ENCODE data around the gene KIAA1755. TPM values are rescaled to one million over a fixed set of nuclear protein-coding genes. Genes with fewer than 3 reads are reported as not detected.
A peak's percentile ranks its signal among the peaks of the same experiment; 100 is the strongest.

Gene KIAA1755
- total and polyA plus RNA-seq, 7 experiments from 2014 or later, result not detected

DNA sequence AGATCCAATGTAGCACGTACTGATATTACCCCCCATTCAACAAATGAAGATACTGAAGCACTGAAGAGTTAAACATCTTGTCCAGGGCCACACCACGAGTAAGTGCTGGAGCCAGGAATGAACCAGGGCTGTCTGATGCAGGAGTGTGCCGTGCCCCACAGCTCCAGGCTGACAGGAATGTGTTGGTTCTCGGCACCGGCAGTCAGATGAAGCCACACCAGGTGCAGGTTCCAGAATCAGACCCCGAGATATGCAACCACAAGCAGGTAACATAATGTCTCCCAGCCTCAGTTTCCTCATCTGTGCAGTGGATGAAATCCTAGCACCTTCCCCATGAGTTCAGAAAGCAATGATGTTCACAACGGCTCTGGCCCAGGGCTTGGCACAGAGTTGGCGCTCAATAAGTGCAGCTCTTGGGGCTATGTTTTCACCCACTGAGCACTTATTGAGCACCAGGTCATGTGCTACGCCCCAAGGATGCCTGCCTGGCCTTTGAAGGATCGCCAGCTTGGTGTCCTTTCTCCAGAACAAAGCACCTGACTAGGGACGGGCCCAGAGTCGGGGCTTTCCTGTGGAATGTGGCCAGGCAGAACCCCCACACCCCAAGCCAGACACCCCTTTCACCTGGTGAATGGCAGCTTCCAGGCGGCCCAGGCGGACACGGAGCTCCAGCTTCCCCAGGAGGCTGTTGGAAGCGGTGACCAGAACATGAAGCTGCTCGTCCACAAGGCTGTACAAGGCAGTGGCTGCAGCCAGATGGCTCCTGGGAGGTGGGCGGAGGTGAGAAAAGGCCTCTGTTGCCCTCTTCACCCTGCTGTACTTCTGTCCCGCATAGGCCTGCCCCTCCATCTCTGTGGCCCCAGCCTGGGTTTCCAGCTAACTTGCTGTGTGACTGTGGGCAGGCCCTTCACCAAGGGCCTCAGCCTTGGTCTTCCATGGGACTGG lies 41.3 kb downstream of the KIAA1755 start:
- no peaks in the 10 kb centered on the region for H3K9me3 Mint-ChIP-seq
- CTCF ChIA-PET, result interaction anchor here (0.7 to 1.3 kb wide), 2 partner anchors 51 to 145 kb away, joined by 3 to 4 read pairs; no protein-coding TSS in a partner anchor
- Histone ChIP-seq H3K36me3 (ENCODE audit: control insufficient read depth in 2 of 3, insufficient read depth in 3 of 3, low read length in 3 of 3) (no peaks in the 10 kb centered on the region), H3K9me3 (ENCODE audit: control insufficient read depth in 2 of 3, low read length in 3 of 3) (no peaks in the 10 kb centered on the region), H3K27ac (ENCODE audit: low read depth, low read length) (no peak overlapping the region), H3K27me3 (ENCODE audit: control insufficient read depth in 2 of 2, insufficient read depth in 2 of 2, low read length in 2 of 2) (no peaks in the 10 kb centered on the region), H3K4me3 (ENCODE audit: low read length) (no peak overlapping the region), H3K4me1 (ENCODE audit: control insufficient read depth in 2 of 2, insufficient read depth in 2 of 2, low read length in 2 of 2) (no peaks in the 10 kb centered on the region)
- no peak overlapping the region for H3K4me3 Mint-ChIP-seq
- intact Hi-C loops (cut with micrococcal nuclease), result no loop called here
- H3K27me3 Mint-ChIP-seq, result peaks cover 0 to 8% (median 3%) of the 10 kb centered on the region in 5 donors
- H3K27ac Mint-ChIP-seq, result peak overlapping the region in 1 of 9 donors; percentile 51
- POLR2A ChIA-PET, result no interaction called here
- DNase-seq (no peak), ATAC-seq (no peak)
- H3K4me1 Mint-ChIP-seq, result peaks cover 0 to 7% (median 0%) of the 10 kb centered on the region in 7 donors
- H3K36me3 Mint-ChIP-seq, result no peaks in the 10 kb centered on the region

DNA sequence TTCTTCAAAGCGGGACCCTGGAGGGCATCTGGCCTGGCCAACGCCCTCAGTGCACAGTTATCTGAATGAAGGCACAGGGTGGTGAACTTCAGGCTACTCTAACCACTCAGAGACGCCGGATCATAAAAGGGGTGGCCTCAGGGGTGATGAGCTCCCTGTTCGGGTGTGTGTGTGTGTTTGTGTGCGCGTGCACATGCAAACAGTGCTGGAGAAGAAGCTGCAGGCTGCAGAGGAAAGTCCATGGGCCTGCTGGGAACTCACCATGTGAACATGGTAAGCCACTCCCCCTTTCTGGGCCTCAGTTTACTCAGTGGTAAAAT lies 42.0 kb downstream of the KIAA1755 start:
- Mint-ChIP-seq H3K4me3 (no peak overlapping the region), H3K36me3 (no peaks in the 10 kb centered on the region), H3K27me3 (peaks cover 0 to 8% (median 0%) of the 10 kb centered on the region in 5 donors), H3K9me3 (no peaks in the 10 kb centered on the region), H3K27ac (no peak overlapping the region), H3K4me1 (peaks cover 0 to 6% (median 0%) of the 10 kb centered on the region in 7 donors)
- ChIA-PET POLR2A (no interaction called here), CTCF (no interaction called here)
- no peak overlapping the region for H3K4me3 ChIP-seq (ENCODE audit: low read length)
- intact Hi-C loops (cut with micrococcal nuclease), result no loop called here
- ATAC-seq (no peak), DNase-seq (no peak)
- no peaks in the 10 kb centered on the region for H3K4me1 ChIP-seq (ENCODE audit: control insufficient read depth in 2 of 2, insufficient read depth in 2 of 2, low read length in 2 of 2)
- H3K27ac ChIP-seq (ENCODE audit: low read depth, low read length), result no peak overlapping the region
- no peaks in the 10 kb centered on the region for H3K9me3 ChIP-seq (ENCODE audit: control insufficient read depth in 2 of 3, low read length in 3 of 3)
- no peaks in the 10 kb centered on the region for H3K36me3 ChIP-seq (ENCODE audit: control insufficient read depth in 2 of 3, insufficient read depth in 3 of 3, low read length in 3 of 3)
- no peaks in the 10 kb centered on the region for H3K27me3 ChIP-seq (ENCODE audit: control insufficient read depth in 2 of 2, insufficient read depth in 2 of 2, low read length in 2 of 2)

- Histone ChIP-seq H3K4me3 (ENCODE audit: low read length) (no peak overlapping the region), H3K27me3 (ENCODE audit: control insufficient read depth in 2 of 2, insufficient read depth in 2 of 2, low read length in 2 of 2) (no peaks in the 10 kb centered on the region), H3K36me3 (ENCODE audit: control insufficient read depth in 2 of 3, insufficient read depth in 3 of 3, low read length in 3 of 3) (no peaks in the 10 kb centered on the region), H3K9me3 (ENCODE audit: control insufficient read depth in 2 of 3, low read length in 3 of 3) (no peaks in the 10 kb centered on the region), H3K27ac (ENCODE audit: low read depth, low read length) (no peak overlapping the region), H3K4me1 (ENCODE audit: control insufficient read depth in 2 of 2, insufficient read depth in 2 of 2, low read length in 2 of 2) (no peaks in the 10 kb centered on the region)
- no peaks in the 10 kb centered on the region for H3K36me3 Mint-ChIP-seq
- no peak overlapping the region for H3K4me3 Mint-ChIP-seq
- H3K4me1 Mint-ChIP-seq, result peaks cover 0 to 6% (median 0%) of the 10 kb centered on the region in 7 donors
- ChIA-PET CTCF (no interaction called here), POLR2A (no interaction called here)
- H3K9me3 Mint-ChIP-seq, result no peaks in the 10 kb centered on the region
- no peak for DNase-seq
- no peak for ATAC-seq
- no peak overlapping the region for H3K27ac Mint-ChIP-seq
- intact Hi-C loops (cut with micrococcal nuclease), result no loop called here
- H3K27me3 Mint-ChIP-seq, result peaks cover 0 to 5% (median 0%) of the 10 kb centered on the region in 5 donors
These were observed 42.6 kb downstream of the KIAA1755 start for GRCh38 chr20:38217791-38218565.

DNA sequence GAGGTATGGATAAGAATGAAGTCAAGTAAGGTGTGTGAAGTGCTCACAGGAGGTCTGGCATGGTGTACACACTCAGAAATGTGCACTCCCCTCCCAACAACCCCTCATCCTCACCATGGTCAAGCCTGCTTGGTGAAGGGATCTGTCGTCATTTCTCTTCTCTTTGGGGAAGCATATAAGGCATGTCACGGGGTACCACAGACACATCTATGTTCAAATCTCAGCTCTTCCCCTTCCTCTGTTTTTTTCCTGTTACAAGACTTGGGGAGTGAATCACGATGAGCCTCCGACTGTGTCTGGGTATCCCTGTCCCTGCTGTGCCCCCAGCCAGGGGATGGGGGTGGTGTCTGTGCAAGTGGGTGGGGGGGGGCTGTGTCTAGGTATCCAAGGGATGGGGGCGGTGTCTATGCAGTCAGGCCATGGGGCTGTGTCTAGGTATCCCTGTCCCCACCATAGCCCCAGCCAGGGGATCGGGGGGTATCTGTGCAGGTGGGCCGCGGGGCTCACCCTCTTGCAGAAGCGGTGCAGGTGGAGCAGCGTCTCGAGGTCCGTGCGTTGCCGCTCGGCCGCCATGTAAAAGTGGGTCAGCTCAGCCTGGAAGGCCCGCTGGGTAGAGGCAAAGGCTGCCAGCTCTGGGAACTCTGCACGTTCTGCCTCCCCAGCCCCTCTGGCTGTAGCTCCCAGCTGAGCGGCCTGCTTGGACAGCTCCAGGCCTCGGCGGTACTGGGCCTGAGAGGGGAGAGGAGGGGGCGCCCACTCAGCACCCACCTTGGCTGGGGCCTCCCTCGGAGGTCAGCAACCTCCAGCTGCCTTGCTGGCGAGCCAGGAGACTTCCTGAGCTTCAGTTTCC lies 43.6 kb downstream of the KIAA1755 start:
- POLR2A ChIA-PET, result no interaction called here
- ATAC-seq, result peak; percentile 19
- no peak for DNase-seq
- CTCF ChIA-PET, result interaction anchor here (0.7 kb wide), 1 partner anchor 147 kb away, joined by 3 read pairs; no protein-coding TSS in a partner anchor
- Mint-ChIP-seq H3K27ac (peak overlapping the region in 1 of 9 donors; percentile 65), H3K4me1 (peaks cover 0 to 5% (median 0%) of the 10 kb centered on the region in 7 donors), H3K36me3 (no peaks in the 10 kb centered on the region), H3K4me3 (no peak overlapping the region), H3K9me3 (no peaks in the 10 kb centered on the region), H3K27me3 (no peaks in the 10 kb centered on the region)
- intact Hi-C loops (cut with micrococcal nuclease), result no loop called here
- Histone ChIP-seq H3K27me3 (ENCODE audit: control insufficient read depth in 2 of 2, insufficient read depth in 2 of 2, low read length in 2 of 2) (no peaks in the 10 kb centered on the region), H3K27ac (ENCODE audit: low read depth, low read length) (no peak overlapping the region), H3K9me3 (ENCODE audit: control insufficient read depth in 2 of 3, low read length in 3 of 3) (no peaks in the 10 kb centered on the region), H3K4me3 (ENCODE audit: low read length) (no peak overlapping the region), H3K36me3 (ENCODE audit: control insufficient read depth in 2 of 3, insufficient read depth in 3 of 3, low read length in 3 of 3) (no peaks in the 10 kb centered on the region), H3K4me1 (ENCODE audit: control insufficient read depth in 2 of 2, insufficient read depth in 2 of 2, low read length in 2 of 2) (no peaks in the 10 kb centered on the region)

DNA sequence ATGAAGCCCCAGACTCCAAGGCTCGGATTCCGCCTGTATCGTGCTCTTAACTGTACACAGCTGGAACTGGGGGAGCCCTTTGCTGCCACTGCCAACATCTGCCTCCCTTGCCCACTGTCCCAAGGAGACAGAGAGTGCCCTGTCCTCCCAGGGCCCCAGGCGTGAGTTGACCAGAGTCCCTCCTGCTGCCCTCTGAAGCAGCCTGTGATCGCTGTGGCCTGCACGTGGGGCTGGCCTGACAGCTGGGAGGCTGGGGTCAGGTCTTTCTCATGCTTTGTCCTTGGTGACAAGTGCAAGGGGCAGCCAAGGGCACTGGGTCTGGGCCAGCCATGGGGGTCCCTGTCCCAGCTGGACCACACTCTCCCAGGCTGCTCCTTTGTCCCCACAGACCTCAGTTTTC lies 44.3 kb downstream of the KIAA1755 start:
- Histone ChIP-seq H3K4me3 (ENCODE audit: low read length) (no peak overlapping the region), H3K4me1 (ENCODE audit: control insufficient read depth in 2 of 2, insufficient read depth in 2 of 2, low read length in 2 of 2) (no peaks in the 10 kb centered on the region), H3K36me3 (ENCODE audit: control insufficient read depth in 2 of 3, insufficient read depth in 3 of 3, low read length in 3 of 3) (no peaks in the 10 kb centered on the region), H3K9me3 (ENCODE audit: control insufficient read depth in 2 of 3, low read length in 3 of 3) (no peaks in the 10 kb centered on the region), H3K27me3 (ENCODE audit: control insufficient read depth in 2 of 2, insufficient read depth in 2 of 2, low read length in 2 of 2) (no peaks in the 10 kb centered on the region), H3K27ac (ENCODE audit: low read depth, low read length) (no peak overlapping the region)
- CTCF ChIA-PET, result no interaction called here
- Mint-ChIP-seq H3K27ac (no peak overlapping the region), H3K4me1 (peaks cover 0 to 8% (median 0%) of the 10 kb centered on the region in 7 donors), H3K27me3 (no peaks in the 10 kb centered on the region), H3K36me3 (no peaks in the 10 kb centered on the region), H3K9me3 (no peaks in the 10 kb centered on the region), H3K4me3 (no peak overlapping the region)
- intact Hi-C loops (cut with micrococcal nuclease), result no loop called here
- POLR2A ChIA-PET, result no interaction called here
- no peak for DNase-seq
- ATAC-seq, result no peak

Data from naive thymus-derived CD4-positive, alpha-beta T cell (primary cell).